Measurements from ENCODE around the gene CHRNA4.

CHRNA4 gene

DNA sequence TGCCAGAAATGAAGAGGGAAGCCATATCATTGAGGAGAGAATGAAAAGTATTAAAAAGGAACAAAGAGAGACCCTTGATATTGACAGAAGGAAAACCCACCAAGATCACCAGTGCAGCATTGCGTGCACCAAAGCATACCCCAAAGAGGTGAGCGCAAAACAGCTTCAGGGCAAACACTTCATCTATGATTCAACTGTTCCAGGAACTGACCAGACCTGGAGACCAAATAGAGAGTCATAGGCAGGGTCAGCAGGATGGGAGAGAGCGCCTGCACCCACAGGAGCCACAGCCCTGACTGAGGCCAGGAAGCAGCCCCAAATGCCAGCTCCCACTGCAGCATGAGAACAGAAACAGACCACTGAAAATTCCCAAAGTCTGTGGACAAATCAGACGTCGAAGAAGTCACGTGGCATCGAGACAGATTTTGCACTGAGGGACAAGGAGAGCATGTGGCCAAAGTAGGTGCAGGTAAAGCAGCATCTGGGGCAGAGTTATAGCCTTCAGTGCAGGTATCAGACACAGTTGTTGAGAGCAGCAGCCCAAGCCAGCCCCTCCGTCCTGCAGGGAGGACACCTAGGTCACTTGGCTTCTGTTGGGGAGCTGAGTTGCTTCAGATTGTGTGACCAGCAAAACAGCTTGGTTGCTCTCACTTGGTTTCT lies 29.3 kb downstream of the CHRNA4 start:
- no peak for DNase-seq

DNA sequence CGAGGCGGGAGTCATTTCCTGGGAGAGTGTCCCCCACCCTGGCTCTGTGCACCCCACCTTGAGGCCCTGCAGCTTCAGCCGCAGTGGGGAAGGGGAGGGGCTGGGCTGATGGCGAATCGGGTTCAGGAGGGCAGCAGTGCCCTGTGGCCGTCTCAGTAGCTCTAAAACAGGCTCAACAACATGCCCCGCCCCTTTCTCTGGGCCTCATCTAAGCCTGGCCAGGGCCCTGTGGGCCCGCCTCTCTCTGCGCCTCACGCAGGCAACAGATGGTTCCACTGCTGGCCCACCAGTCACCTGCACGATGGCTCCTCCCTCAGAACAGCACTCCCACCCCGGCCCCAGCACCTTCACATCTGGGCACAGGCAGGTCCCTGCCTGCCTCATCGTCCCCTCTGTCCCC lies 30.2 kb downstream of the CHRNA4 start:
- no peak for DNase-seq

DNA sequence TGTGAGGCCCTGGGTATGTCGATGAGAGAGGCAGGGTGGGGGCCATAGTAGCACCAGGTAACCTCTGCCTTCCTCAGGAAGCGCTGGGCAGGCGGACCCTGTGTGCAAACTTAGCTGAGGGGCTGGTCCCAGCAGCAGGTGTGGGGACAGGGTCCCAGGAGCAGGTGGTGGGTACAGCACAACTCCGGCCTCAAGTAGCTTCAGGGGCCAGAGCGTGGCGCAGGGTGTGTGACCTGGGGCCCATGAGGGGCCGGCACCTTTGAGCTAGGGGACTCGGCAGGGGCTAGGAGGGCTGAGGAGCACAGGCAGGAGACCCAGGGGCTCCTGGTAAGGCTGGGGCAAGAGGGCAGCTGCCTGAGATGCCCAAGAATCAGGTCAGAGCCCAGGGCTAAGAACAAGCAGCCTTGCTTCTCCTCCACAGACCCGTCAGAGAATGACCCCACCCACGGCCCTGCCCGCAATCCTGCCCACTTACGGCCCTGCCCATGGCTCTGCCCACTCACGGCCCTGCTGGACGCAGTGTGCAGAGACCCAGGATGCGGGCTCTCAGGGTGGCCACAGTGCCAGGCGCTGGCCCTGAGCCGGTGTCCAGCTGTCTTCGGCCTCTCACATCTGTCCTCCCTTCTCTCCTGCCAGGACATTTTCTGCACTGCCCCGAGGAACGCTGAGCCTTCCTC lies 30.9 kb downstream of the CHRNA4 start:
- no peak for DNase-seq

DNA sequence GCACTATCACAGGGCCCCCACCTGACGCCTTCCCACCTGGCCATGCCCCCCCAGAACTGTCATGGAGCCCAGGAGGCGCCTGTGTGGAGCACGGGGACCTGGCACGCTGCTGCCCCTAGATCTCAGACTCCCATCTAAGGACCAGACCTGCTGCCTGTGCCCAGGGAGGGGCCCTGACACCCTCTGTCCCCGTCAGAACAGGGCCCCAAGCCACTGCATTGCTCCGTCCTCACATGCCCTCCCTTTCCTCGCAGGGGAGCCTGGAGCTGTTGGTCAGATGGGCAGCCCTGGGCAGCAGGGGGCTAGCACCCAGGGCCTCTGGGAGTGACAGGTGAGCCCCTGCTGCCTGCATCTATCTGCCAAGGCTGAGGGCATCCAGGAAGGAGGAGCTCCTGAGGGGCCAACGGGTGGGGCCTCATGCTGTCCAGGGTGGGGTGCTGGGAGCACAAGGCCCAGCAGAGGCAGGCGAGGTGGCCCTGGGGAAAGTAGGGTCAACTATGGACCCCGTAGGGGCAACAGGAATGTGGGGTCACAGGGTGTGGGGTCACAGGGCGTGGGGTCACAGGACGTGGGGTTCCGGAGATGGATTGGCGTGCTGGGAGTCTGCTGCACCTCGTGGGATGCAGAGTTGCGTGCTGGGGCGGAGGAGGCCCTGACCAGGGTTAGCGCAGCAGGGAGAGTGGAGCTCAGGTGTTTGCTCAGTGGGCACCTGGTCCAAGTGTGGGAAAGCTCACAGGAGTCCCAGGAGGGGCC lies 31.6 kb downstream of the CHRNA4 start:
- DNase-seq: no peak

DNA sequence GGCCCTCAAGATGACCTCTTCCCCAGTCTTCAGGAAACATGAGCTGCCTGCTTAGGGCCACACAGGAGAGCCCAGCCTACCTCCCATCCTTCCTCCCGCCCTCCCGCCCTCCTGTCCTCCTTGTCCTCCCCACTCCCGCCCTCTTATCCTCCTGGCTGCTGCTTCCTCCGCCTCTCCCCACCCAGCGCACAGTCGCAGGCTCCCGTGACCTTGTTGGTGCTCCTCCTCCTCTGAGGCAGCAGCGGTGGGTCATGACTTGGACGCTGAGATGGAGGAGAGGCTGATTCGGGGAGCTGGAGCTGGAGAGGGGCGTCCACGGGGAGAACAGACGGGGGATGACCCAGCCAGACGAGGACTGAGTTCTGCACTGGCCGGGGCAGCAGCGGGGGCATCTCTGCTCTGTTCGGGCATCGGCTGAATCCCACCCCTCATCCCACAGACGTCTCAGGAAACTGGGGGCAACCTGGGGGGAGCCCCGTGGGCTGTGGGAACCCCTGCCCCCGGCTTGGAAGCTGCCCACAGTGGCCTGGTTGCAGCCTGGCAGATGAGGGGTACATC lies 32.4 kb downstream of the CHRNA4 start:
- no peak for DNase-seq

DNA sequence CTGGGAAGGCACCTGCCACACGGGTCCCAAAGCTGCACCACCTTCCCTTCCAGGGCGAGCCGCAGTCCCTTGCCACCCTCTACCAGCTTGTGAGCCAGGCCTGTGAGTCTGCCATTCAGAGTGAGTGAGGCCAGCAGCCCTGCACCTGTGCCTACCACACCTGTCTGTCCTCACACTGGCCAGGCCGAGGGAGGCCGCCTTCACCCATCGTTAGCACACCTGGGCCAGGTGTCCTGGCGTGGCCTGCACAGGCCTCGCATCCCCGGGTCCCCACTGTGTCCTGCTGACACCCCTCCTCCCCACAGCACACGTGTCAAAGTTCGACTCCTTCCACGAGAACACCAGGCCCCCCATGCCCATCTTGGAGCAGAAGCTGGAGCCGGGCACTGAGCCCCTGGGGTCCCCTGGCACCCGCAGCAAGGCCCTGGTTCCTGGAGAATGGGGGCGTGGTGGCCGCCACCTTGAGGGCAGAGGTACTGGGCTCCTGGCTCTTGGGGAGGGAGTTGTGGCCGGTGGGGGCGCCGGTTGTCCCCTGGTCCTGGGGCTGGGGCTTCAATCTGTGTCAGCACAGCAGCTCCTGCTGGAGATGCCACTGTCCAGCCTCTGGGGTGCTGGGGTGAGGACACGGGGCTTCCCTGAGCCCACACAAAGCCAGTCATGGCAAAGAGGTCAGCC lies 33.0 kb downstream of the CHRNA4 start:
- no peak for DNase-seq

DNA sequence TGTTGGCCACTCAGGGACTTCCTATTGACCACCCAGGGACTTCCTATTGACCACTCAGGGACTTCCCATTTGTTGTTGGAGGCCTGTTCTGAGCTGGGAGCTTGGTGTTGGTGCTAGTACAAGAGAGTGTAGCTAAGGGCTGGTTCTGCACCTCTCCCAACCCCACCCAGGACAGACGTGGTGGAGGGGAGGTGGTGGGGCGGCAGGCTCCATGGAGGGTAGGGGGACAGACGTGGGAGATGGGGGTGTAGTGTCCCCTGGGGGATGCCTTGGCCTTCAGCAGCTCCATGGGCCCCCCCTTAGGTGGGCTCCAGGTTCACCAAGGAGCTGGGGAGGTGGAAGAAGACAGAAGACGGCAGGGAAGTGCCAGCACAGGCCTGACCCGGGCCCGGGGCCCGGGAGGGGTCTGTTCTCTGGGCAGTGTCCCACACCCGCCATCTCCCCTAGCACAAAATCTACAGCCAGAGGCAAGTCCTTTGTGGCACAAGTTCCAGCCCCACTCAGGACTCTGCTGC lies 33.9 kb downstream of the CHRNA4 start:
- DNase-seq: no peak

DNA sequence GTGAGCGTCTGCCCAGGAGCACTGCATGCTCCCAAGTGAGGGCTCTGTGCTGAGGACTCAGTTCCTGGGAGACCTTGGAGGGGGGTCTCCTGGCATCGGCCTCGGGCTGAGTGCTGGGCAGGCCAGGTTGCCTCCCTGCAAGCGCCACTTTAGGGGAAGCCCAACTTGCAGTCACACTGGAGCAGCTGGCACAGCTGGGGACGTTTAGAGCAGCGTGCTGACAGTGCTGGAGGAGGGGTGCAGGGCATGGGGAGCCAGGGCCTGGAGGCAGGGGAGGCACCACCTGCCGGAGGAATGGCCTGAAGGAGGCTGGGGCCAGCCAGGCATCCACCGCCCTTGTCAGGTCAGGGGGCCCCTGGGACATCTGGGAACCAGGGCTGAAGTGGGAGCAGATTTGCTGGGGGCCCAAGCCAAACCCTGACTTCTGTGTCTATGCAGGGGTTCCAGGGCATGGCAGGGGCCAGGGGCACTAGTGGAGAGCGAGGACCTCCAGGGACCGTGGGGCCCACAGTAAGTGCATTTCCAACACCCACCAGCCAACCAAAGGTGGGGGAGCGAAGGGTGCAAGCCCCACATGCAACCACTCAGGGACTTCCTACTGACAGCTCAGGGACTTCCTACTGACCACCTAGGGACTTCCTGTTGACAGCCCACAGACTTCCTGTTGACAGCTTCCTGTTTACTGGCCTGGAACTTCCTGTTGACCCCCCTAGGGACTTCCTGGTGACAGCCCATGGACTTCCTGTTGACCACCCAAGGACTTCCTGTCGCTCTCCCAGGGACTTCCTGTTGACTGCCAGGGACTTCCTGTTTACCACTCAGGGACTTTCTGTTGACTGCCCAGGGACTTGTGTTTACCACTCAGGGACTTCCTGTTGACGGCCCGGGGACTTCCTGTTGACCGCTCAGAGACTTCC lies 34.6 kb downstream of the CHRNA4 start:
- DNase-seq: no peak

DNA sequence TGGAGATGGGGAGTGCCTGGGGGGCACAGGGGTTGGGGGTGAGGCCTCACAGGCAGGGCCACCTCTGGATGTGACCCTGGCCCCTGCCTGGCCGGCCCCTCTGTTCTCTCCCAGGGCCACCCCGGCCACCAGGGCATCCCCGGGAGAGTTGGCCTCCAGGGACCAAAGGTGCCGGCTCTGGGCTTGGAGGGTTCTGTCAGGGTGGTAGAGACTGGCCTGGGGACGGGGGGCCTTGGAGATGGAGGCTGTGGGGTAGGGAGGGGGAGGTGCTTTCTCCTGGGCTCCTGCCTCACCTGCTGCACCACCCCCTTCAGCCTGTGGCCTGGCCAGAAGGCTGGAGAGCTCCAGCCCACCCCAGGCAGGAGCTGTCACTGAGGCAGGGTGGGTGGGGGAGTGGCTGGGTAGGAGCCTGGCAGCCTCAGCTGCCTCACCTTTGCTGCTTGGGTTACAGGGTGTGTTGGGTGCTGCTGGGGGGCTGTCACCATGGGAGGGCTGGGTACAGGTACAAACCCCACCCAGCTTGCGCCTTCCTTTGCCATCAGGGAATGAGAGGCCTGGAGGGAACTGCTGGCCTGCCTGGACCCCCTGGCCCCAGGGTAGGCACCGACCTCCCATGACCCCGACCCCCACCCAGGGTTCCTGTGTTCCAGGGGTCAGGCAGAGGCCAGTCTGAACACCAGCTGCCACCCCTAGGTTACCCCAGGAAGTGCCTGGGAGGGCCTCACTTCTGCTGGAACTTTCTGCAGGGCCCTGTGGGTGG lies 35.4 kb downstream of the CHRNA4 start:
- DNase-seq: no peak

DNA sequence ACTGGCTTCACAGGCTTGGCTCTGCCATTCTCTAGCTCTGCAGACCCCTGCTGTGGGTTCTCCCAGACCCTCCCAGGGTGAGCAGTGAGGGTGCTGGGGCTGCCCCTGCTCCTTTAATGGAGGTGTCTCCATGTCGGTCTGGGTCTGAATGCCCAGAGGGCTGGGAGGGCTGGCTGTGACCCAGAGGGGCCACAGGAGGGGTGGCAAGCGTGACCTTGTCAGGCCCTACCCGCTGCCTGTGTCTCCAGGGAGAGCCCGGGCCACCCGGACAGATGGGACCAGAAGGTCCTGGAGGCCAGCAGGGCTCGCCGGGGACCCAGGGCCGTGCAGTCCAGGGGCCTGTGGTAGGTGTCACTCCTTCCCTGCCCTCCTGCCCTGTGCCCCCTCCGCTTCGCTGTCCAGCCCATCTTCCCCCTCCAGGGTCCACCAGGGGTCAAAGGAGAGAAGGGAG lies 36.1 kb downstream of the CHRNA4 start:
- no peak for DNase-seq

DNA sequence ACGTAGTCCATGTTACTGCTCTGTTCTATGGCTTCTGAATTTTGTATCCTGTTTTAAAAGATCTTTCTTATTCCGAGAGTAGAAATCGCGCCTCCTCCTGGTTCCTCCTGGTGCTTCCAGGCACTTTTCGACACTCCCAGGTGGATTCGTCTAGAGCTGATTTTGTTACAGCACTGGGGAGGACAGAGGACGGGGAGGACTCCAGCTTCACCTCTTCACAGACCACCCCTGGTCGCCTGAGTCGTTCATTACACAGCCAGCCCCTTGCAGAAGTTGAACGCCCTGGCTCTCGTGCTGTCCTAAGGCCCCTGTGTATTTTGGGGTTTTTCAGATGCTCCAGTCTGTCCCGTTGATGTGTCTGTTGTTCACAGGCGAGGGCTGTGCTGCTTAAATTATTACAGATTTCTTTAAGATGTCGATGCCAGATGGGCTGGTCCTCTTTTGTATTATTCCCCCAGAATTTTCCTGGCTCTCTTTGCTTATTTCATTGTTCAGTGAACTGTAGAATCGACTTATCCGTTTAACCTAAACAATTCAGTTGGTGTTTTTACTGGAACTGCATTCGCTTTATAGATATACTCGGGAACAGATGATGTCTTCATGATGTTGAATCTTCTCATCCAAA lies 37.7 kb downstream of the CHRNA4 start:
- DNase-seq: no peak

DNA sequence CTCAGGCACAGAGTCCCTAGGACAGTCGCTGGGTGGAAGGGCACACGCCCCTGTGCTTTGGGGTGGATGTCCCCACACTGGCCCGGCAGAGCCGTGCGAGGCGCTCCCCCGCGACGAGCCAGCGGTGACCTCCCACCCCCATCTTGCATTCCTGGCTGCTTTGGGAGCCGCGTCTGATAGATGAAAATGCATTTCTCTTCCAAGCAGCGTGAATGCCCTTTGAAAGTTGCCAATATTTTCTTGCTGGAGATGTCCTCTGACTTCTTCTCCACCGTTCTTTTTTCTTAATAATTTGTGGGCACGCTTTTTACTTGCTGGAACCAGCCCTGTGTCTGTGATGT lies 38.2 kb downstream of the CHRNA4 start:
- DNase-seq: no peak

DNA sequence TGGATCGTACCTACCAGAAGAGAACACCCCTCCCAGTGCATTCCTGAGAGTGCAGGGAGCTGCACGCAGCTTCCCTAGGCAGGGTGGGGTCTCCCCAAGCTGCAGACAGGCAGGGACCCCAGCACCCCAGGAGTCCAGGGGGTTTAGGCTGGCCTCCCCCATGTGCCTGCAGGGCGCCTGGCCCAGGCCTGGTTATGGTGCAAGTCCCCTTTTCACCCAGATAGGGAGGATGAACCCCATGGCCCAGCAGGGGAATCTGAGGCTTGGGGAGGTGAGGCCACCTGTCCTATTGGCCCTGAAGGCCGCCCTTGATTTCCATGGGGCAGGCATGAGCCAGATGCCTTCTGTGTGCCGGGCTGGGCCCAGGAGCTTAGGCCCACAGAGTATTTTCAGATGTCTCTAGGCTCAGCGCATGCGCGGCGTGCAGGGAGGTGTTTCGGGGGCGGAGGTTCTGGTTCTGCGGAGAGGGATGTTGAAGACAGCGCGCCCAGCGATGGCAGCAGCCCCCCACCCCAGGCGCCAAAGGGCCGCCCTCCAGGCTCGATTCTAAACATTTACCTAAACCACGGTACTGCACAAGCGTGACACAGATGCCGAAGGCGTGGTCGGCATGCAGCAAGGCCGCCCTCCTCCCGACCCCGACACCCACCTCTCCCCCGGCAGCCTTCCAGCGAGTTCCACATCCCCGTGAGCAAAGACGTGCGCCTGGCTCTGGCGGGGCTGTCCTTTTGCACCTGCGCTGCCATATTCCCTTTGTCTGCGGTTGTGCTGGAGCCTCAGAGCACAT lies 38.8 kb downstream of the CHRNA4 start:
- DNase-seq: no peak

DNA sequence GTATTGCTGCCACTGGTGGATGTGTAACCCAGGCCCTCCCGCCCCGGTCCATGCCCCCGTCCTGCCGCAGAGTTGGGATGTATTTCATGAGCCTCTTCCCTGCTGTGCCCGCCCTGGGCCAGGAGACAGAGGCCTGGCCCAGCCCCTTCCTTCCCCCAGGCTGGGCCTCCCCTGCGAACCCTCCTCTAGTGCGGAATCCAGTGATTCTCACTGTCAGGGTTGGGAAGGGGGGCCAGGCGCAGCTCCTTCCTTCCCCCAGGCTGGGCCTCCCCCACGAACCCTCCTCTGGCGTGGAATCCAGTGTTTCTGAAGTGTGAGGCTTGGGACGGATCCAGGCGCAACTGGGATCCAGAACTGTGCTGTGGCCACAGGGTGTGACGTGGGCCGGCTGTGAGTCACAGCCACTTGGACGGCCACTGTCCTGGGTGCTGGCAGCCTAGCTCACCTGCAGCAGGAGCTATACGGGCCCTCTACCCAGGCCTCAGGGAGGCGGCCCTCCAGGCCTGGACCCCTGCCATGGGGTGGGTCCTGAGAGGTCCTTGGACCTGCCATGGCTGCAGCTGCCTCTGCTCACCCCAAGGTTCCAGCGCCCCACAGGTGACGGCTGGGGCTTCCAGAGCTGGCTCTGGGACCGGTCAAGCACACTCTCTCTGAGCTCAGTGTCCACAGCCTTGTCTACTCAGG lies 39.9 kb downstream of the CHRNA4 start:
- DNase-seq: no peak

DNA sequence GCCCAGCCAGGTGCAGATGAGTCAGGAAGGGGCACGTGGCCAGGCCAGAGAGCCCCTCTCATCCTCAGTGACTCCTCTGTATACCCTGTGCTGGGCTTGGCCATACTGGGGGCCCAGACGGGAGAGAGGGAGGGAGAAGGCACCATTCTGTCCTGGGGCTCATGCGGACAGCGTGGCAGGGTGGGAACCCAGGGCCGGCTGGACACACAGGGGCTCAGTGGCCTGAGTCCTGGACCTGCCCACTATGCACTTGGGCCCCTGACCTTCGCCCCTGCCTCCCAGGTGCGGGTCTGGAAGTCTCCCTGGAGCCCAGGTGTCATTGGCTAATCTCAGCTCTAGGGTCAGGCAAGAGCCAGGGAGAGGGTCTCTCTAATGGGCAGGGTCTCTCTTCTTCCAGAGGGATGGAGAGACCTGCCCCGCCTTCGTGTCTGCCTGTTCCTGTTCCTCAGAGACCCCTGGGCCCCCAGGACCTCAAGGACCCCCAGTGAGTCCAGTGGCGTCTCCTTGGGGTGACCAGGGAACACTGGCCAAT lies 40.5 kb downstream of the CHRNA4 start:
- no peak for DNase-seq

DNA sequence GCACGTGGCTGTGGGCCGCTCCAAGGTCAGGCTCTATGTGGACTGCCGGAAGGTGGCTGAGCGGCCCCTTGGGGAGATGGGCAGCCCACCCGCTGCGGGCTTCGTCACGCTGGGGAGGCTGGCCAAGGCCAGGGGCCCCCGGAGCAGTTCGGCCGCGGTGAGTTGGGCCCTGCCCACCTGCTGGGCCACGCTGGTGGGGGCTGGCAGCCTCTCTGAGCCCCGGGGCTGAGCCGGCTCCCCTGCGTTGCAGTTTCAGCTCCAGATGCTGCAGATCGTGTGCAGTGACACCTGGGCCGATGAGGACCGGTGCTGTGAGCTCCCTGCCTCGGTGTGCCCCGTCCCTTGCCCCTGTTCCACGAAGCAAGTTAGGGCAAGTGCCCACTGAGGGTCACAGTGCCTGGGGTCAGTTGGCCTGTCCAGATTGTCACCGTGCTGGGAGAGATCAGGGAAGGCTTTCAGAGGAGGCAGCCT lies 41.1 kb downstream of the CHRNA4 start:
- DNase-seq: no peak

DNA sequence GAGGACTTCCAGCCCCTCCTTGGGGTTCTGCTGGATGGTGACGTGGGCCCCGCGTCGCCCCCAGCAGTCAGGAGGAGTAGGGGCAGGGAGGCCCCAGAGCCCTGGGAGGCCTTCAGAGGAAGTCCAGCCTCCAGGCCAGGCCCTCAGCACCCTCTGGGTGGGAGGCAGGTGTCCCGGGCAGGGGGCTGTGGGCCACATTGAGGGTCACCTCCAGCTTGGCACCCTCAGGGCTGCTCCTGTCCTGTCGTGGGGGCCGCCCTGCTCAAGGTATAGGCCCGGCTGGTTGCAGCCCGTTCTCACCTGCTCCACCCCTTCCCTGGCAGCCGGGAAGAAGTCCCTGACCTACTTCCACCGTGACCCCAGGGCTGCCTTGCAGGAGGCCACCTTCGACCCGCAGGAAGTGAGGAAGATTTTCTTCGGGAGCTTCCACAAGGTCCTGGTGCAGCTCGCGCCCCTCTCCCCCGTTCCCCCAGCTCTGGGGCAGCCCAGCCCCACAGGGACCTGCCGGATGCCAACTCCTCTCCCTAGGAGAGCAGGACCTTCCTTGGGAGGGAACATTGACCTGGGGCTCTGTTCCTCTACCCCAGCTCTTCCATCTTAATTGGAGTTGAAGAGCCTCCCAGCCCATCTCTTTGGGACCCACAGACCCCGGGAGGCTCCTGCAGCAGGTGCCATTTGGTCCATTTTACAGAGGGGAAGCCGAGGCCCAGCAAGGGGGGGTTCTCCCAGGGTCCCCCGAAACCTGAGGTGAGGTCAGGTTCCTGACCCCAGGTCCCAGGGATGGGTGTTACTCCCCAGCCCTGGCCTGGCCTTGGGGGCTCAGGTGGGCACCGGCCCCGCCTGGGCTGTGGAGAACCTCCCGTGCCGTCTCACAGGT lies 41.7 kb downstream of the CHRNA4 start:
- DNase-seq: no peak

Measured in NCI-H1694 treated with DMSO at 0.1 percent for 48 hours (cell line).